Hepatocyte (in vitro differentiated cells): ENCODE data around the gene TUBGCP3.

Source experiments
- CTCF ChIP-seq: fragments of 200-600 bp; sonication (generic); IDR thresholded peaks from 2 replicates; pipeline ENCODE4 v1.5.1; 2016; ENCODE audit warnings: antibody characterized with exemption, mild to moderate bottlenecking; ENCODE audit not compliant: poor library complexity
- EZH2 ChIP-seq: fragments of 200-600 bp; sonication (generic); IDR thresholded peaks from 2 replicates; pipeline ENCODE4 v1.6.1; 2016; ENCODE audit warnings: antibody characterized with exemption, mild to moderate bottlenecking, borderline replicate concordance
- EZH2phosphoT487 ChIP-seq: fragments of 200-600 bp; sonication (generic); IDR thresholded peaks from one replicate; pipeline ENCODE4 v1.6.1; 2018; ENCODE audit warnings: antibody characterized with exemption, mild to moderate bottlenecking, low read depth, moderate library complexity; ENCODE audit not compliant: unreplicated experiment, severe bottlenecking

GRCh38 chr13:112608212-112608611, 20.3 kb upstream of the TUBGCP3 start:
- TF ChIP-seq EZH2phosphoT487 (no peak), EZH2 (no peak), CTCF (no peak)
